Measurements from ENCODE around the gene HMGN4. TPM values are rescaled to one million over a fixed set of nuclear protein-coding genes. Genes with fewer than 3 reads are reported as not detected.

HMGN4 gene
- total and polyA plus RNA-seq, 2 of the 8 experiments (the other 6 are each of a cell fraction or from before 2014, with no cell fraction given), result 23.4 to 66.4 TPM

- no peak for TF ChIP-seq EP300 (IDR thresholded peaks at IDR 0.05; ENCODE audit: borderline replicate concordance in 1 of 2, low read depth in 2 of 2, low read length in 2 of 2)
Measured at GRCh38 chr6:26568601-26569432, 30.7 kb downstream of the HMGN4 start (continued).
